HG03097 (cell line): ENCODE results near the gene G6PC3.
"Not testable (repeated sequence)": the region's sequence is repeated elsewhere in the genome, so short reads cannot be mapped to it uniquely, and the experiment has no call there.

Experiments
- ATAC-seq: cut with Tn5 transposase; IDR thresholded peaks from one replicate; pipeline ENCODE4 v1.9.1; 2021; ENCODE audit not compliant: unreplicated experiment, low FRiP score

Gene G6PC3

GRCh38 chr17:44105483-44105882, 34.9 kb downstream of the G6PC3 start:
- ATAC-seq = no peak

GRCh38 chr17:44105941-44106340, 35.4 kb downstream of the G6PC3 start:
- no peak for ATAC-seq

GRCh38 chr17:44106801-44107200, 36.3 kb downstream of the G6PC3 start:
- ATAC-seq = no peak

- ATAC-seq = no peak
These were observed 38.1 kb downstream of the G6PC3 start for GRCh38 chr17:44108440-44109311.

- no peak for ATAC-seq
These were observed 38.7 kb downstream of the G6PC3 start for GRCh38 chr17:44109312-44109630.

GRCh38 chr17:44110011-44110686, 39.6 kb downstream of the G6PC3 start:
- no peak for ATAC-seq

GRCh38 chr17:44110823-44111633, 40.5 kb downstream of the G6PC3 start:
- peak; percentile 57 for ATAC-seq

GRCh38 chr17:44111777-44112176, 41.2 kb downstream of the G6PC3 start:
- no peak for ATAC-seq

GRCh38 chr17:44112284-44113280, 42.0 kb downstream of the G6PC3 start:
- no peak for ATAC-seq

GRCh38 chr17:44113382-44113781, 42.8 kb downstream of the G6PC3 start:
- ATAC-seq = no peak

- no peak for ATAC-seq
These were observed 43.6 kb downstream of the G6PC3 start for GRCh38 chr17:44113868-44114840.

- ATAC-seq = no peak
These were observed 45.3 kb downstream of the G6PC3 start for GRCh38 chr17:44115585-44116415.

- no peak for ATAC-seq
These were observed 46.8 kb downstream of the G6PC3 start for GRCh38 chr17:44117351-44117750.

- no peak for ATAC-seq
These were observed 48.0 kb downstream of the G6PC3 start for GRCh38 chr17:44118427-44119050.

- ATAC-seq = no peak
These were observed 48.5 kb downstream of the G6PC3 start for GRCh38 chr17:44119062-44119461.

- ATAC-seq = no peak
These were observed 49.3 kb downstream of the G6PC3 start for GRCh38 chr17:44119798-44120197.

- ATAC-seq = not testable (repeated sequence)
These were observed 49.7 kb downstream of the G6PC3 start for GRCh38 chr17:44120281-44120680.
